ENCODE results near the gene TNNI3K. TPM values are rescaled to one million over a fixed set of nuclear protein-coding genes. Genes with fewer than 3 reads are reported as not detected.

TNNI3K gene
- total and polyA plus RNA-seq, 12 donors: 11.7 to 162 (median 95.6) TPM

GRCh38 chr1:74316302-74316701 lies 81.1 kb downstream of the TNNI3K start:
- WGBS, 2 donors: 74 to 81% methylated on average over 2 of the region's 2 CpGs
- Histone ChIP-seq H3K9me3 (no peaks in the 10 kb centered on the region), H3K27ac (no peak overlapping the region), H3K4me3 (no peak overlapping the region), H3K36me3 (no peaks in the 10 kb centered on the region), H3K27me3 (no peaks in the 10 kb centered on the region), H3K4me1 (peaks cover 0 to 7% (median 0%) of the 10 kb centered on the region in 9 donors)
- ATAC-seq (no peak), DNase-seq (no peak)
- intact Hi-C loops (cut with DNase I): no loop called here
- no peak for TF ChIP-seq CTCF (IDR thresholded peaks at IDR 0.05)

- peaks cover 0 to 8% (median 2%) of the 10 kb centered on the region in 9 donors for H3K4me1 ChIP-seq
- no peak overlapping the region for H3K4me3 ChIP-seq
- intact Hi-C loops (cut with DNase I): no loop called here
- ATAC-seq (no peak), DNase-seq (no peak)
- no peaks in the 10 kb centered on the region for H3K9me3 ChIP-seq
- no peaks in the 10 kb centered on the region for H3K36me3 ChIP-seq
- H3K27ac ChIP-seq: no peak overlapping the region
- TF ChIP-seq CTCF (IDR thresholded peaks at IDR 0.05): no peak
- WGBS, 2 donors: 91 to 95% methylated on average over 3 of the region's 3 CpGs
- H3K27me3 ChIP-seq: no peaks in the 10 kb centered on the region
These were observed 82.5 kb downstream of the TNNI3K start for GRCh38 chr1:74317663-74318062.

GRCh38 chr1:74323937-74324473 lies 88.8 kb downstream of the TNNI3K start:
- H3K4me1 ChIP-seq: peaks cover 0 to 22% (median 17%) of the 10 kb centered on the region in 9 donors
- no peak for TF ChIP-seq CTCF (IDR thresholded peaks at IDR 0.05)
- H3K36me3 ChIP-seq: no peaks in the 10 kb centered on the region
- no peaks in the 10 kb centered on the region for H3K27me3 ChIP-seq
- ATAC-seq (peak in 5 of 8 donors; percentile 57 to 82 (median 60)), DNase-seq (no peak)
- intact Hi-C loops (cut with DNase I): no loop called here
- no peak overlapping the region for H3K4me3 ChIP-seq
- peak overlapping the region in 6 of 10 donors; percentile 8 to 45 (median 33) for H3K27ac ChIP-seq
- WGBS, 2 donors: 59% methylated on average over 1 of the region's 1 CpG
- no peaks in the 10 kb centered on the region for H3K9me3 ChIP-seq

GRCh38 chr1:74324684-74325448 lies 89.7 kb downstream of the TNNI3K start:
- intact Hi-C loops (cut with DNase I): no loop called here
- Histone ChIP-seq H3K9me3 (no peaks in the 10 kb centered on the region), H3K27me3 (no peaks in the 10 kb centered on the region), H3K36me3 (no peaks in the 10 kb centered on the region), H3K27ac (peak overlapping the region in 4 of 10 donors; percentile 8 to 38 (median 33)), H3K4me3 (no peak overlapping the region), H3K4me1 (peaks cover 0 to 22% (median 17%) of the 10 kb centered on the region in 9 donors)
- no peak for TF ChIP-seq CTCF (IDR thresholded peaks at IDR 0.05)
- 79% methylated on average over 6 of the region's 6 CpGs for WGBS, 2 donors
- DNase-seq: no peak
- ATAC-seq: peak in 2 of 8 donors; percentile 12 to 66

Data from heart right ventricle (tissue), 16 donors.